ENCODE data around the gene FRYL.
"Not testable (repeated sequence)": the region's sequence is repeated elsewhere in the genome, so short reads cannot be mapped to it uniquely, and the experiment has no call there.

The FRYL gene

DNA sequence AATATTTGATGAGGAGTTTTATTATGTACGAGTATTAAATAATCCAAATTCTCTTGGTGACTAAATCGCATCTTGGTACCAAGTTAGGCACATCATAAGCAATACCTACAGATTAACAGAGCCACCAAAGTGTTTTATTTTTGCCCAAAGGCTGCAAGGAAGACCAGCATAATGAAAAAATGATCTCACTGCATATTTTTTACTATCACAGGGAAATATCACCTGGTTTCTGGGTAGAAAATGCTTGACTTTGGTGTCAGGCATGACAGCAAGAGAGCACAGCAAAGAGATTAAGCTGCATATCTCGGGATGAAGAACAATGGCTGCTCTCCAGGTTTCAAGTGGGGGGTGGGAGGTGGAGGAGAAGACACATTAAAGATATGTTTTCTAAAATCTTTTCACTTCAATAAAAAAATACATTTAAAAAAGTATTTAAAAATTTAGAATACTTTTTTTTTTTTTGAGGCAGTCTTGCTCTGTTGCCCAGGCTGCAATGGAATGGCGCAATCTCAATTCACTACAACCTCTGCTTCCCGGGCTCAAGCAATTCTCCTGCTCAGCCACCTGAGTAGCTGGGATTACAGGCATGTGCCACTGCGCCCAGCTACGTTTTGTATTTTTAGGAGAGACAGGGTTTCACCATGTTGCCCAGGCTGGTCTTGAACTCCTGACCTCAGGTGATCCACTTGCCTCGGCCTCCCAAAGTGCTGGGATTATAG lies 86.1 kb downstream of the FRYL start:
- no peak for DNase-seq

DNA sequence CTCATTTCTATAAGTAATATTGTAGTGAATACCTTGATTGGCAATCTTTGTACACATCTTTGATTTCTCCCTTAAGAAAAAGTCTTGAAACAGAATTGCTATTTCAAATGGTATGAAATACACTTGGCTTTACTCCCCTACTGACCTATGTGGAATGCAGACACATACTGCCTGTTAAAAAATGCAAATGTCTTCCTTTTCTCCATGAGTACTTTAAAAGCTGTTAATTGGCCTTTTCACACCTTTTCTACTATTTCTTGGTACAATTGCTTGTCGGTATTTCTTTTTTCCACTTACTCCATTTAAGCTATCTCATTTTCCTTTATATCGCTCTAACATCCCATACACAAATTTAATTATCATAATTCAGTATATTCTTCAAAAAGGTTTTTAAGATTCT lies 87.2 kb downstream of the FRYL start:
- DNase-seq = no peak

DNA sequence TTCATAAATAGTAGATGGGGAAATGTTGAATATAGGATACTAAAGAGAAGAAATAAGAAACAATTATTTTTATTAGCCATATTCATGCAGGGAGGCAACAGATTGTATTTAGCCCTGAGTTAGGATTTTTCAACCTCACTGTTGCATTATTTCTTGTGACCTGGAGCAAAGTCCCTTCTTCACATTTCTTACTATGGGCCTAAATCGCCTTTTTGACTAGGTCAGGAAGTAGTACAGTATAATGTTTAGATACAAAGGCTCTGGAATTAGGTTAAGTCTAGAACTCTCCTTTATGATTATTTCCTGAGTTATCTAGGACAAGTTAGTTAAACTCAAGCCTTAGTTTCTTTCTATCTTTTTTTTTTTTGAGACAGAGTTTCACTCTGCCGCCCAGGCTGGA lies 88.0 kb downstream of the FRYL start:
- DNase-seq = no peak

DNA sequence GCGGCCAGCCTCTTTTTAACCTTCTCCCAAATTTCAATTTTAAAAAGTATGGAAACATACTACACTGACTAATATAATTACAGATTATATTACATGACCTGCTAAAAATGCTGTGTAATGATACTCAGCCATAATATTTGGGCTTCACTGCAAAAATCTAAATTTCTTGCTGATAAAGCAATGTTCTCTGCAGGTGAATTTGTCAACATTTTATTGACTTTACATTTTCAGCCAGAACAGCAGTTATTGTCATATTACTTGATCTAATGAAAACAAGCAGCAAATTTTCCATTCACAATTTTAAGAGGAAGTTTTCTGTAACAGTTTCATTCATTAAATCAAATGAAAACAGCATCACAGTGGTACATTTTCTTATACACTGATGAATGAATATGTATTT lies 91.1 kb downstream of the FRYL start:
- DNase-seq = no peak

DNA sequence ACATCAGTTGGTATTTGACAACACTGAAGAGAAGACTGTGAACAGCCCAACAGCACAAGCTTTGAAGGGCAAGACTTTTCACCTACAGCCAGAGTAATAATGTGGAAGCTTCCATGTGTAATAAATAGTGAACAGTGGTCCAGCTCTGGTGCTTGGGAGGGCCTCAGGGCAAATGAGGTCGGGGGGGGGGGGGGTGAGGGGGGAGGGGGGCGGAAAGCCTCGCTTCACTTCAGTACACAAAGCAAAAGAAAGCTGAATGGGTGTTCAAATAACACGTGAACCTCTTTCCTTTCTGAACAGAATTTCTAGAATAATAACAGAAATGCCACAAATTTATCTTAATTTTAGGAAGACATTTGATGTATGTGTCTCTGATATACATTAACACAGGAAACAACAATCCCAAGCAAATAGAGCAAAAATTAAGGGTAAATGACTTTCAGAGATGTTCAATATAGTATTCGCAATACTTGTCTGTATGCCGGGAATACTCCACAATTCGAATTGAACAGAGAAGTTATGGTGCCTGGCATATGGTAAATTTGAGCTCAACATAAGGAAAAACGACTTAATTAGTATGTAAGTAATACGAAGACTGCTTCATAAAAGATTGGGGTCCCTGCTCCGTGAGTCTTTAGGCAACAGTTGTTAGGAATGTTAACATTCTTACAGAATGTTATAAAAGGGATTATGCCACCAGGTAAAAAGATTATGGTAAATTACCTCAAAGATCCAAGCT lies 92.6 kb downstream of the FRYL start:
- DNase-seq = no peak

DNA sequence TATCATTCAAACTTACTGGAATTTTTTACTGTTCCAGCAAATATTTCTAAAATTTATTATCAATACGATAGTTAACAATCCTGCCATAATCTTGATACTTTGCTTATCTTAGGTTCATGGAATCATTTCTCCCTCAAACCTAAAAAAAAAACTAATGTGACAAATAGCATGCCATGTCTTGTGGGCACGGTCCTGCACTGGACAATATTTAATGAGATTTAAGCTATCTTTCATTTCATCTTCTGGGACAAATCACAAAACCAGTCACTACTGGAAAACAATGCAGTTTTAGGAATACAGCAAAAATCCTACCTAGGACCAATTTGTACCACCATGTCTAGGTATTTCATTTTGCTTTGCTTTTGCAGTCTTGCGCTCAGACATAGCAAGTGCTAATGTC lies 93.7 kb downstream of the FRYL start:
- DNase-seq = no peak

DNA sequence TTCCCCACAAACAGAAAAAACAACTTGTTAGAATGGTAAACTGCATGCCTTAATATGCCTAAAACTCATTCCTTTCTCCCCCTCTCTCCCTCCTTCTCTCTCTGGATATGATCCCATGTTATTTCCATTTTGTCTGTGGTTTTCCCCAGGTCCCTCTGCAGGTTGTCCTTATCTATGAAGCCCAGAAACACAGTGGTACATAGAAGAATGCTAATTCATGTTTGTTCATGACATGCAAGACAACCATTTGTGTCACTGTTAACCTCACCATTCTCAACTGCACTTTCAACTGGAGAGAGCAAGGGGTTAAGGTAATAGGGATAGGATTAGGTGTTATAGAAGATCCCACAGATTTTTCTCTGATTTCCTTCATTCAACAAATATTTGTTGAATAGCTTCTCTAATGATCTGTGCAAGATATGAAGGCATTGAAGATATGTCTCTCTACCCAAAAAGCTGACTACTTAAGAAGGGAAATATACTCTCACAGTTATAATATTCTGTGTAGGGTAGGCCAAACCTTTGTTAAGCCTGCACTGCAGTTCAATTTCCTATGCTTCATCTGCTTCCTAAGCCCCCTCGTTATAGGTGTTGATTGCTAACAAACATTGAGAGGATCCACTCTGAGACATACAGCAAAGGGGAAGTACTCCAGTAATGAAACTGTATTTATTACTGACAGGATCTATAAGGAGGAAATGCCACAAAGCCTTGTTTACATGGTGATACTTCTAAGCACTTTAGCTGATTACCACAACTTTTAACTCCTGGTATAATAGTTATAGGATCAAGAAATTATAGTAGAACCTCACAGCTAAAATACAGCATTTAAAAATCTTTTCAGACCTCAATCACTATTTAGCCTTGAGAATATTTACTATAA lies 96.1 kb downstream of the FRYL start:
- no peak for DNase-seq

DNA sequence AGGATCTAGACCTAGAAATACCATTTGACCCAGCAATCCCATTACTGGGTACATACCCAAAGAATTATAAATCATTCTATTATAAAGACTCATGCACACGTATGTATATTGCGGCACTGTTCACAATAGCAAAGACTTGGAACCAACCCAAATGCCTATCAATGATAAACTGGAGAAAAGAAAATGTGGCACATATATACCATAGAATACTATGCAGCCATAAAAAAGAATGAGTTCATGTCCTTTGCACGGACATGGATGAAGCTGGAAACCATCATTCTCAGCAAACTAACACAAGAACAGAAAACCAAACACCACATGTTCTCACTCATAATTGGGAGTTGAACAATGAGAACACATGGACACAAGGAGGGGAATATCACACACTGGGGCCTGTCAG lies 97.2 kb downstream of the FRYL start:
- DNase-seq = not testable (repeated sequence)

DNA sequence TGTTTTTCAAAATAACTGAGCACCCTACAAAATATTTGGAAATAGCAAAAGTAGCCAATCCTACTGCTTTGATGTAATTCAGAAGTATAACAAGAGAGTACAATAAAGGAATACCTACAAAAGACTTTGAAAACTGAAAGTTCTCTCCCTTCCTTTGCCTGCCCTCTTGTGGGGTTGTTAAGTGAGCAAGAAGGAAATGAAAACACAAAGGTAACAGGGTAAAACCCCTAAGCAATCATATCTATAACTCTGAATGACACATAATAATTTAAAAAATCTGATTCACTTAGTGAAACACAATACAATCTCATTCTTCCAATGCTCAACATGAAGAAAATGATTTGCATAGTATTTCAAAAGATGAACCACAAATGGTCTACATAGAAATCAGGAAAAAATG lies 98.2 kb downstream of the FRYL start:
- DNase-seq = no peak

DNA sequence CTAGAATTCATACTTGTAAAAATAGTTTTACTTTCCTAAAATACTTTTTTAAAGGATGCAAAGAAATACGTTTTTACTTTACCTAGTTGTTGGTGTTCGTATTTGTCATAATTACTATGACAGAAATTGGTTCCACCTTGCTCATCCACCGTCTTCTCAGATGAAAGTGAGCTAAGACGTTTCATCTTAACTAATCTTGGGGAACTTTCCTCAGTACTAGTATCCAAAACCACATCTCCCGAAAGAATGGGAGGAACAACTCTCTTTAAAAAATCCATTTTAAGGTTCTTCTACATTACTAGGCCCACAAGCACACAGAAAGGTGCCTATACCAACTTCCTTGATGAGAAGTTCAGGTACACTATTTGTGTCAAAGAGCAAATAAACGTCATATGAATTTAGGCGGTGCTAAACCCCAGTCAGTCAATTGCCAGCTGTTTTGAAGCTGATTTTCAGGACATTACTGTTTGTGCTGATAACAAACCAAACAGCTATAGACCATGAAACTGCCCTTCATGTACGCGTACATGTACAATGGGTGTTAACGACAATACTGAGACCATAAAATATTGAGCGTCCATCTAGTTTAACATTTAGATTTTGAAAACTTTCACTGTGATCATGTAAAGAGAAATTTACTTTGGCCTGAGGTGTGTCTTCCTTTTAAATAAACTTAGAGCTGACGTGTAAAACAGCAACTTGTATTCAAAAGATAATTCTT lies 99.1 kb downstream of the FRYL start:
- DNase-seq = no peak

DNA sequence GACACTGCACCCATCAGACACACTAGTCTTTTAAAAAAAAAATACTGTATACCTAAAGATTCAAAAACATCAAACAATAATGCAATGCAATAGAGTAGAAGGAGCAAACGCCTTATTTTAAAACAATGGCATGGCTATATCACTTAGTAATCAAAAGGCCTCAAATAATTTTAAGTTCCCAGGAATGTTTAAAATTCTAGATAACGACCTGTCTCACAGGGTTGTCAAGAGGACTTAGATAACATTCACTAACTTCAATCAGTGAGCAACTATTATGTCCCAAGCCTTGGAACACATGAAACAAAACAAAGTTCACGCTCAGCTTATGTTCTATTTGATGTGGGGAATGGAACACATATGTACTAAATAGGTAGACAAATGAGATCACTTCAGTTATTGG lies 106.5 kb downstream of the FRYL start:
- DNase-seq = no peak

DNA sequence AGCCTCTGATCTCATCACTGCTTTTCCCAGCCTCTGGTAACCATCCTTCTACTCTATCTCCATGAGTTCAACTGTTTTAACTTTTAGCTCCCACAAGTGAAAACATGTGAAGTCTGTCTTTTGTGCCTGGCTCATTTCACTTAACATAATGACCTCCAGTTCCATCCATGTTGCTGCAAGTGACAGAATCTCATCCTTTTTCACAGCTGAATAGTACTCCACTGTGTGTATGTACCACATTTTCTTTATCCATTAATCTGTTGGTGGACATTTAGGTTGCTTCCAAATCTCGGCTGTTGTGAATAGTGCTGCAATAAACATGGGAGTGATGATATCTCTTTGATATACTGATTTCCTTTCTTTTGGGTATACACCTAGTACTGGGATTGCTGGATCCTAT lies 109.5 kb downstream of the FRYL start:
- DNase-seq = no peak

DNA sequence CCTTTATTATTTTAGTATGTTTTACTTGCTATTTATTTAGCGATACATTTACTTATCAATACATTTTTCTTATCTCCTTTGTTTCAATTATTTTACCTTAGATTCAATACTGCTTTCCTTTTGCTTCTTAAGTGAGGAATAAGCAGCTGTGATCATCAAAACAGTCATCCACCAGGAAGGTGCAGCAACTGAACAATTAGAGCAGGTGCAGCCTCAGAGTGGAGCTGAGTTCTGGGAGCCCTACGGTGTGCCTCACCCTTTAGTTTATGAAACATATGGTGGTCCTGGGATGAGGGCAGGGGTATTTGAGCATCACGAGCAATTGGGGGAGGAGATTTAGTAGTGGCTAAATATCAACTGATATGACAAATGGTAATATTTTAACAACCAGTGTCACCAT lies 111.0 kb downstream of the FRYL start:
- DNase-seq = no peak

DNA sequence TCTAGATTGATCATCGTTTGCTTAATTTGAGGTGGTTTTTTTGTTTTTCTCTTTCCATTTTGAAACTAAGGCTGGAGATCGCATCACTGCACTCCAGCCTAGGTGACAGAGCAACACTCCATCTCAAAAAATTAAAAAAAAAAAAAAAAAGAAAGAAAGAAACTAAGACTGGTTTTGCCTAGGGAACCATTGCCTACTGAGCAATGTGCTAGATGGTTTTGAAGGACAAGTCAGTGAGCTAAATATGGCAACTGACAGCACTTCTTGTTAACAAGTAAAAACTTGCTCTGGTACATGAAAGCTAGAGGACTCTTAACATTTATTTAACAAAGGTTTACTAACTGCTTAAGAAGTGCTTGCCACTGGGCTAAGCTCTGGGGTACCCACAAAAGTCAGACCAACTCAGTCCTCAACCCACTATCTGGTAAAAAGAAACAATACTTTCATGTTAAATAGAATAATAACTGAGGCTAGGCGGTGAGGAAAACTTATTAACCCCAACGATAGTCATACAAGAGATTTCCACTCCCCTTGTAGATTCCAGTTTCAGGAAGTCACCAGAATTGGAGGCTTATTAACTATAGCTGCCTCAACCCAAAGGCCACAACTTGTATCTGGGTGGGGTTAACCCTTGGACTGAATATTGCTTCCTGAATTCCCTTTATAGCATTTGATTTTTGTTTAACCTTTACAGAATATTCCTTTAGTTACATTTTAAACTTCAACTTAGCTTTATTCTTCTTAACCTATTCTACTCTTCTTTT lies 111.6 kb downstream of the FRYL start:
- DNase-seq = no peak

DNA sequence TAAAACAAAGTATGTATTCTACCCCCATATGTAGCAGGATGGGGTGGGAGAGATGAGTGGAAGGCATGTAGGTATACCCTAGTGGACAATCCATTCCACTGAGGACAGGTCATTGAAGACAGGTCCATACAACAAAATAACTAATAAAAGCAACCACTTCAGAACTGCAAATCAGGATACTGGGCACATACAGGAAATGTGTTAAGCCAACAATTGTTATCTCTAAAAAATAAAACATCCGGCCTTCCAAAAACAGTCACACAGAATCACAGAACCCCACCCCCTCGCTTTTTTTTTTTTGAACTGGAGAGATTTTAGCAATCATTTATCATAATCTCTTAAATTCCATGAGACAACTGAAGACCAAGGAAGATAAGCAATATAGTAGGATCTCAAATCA lies 112.9 kb downstream of the FRYL start:
- DNase-seq = no peak

DNA sequence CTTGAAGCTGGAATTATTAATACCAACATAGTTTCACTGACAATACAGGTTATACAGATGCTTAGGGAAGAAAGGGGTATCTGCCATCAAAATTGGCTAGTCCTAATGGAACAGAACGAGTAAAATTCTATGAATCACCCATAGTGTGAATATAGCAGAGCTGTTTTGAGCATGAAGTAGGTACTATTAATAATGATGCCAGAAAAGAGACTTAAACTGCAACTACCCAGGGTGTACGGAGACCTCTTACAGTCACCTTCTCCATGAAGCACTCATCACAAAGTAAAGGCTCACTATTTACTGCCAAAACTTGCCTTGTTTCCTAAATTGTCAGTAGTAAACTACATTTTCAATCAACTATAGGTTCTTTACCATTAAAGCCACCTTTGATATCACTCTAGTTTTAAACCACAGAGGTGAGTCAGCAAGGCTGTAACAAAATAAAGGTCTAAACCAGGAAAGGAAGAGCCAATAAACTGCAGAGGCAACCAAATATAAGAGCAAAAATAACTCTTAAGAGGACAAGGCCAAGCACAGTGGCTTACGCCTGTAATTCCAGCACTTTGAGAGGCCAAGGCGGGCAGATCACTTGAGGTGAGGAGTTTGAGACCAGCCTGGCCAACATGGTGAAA lies 114.4 kb downstream of the FRYL start:
- DNase-seq = no peak

DNA sequence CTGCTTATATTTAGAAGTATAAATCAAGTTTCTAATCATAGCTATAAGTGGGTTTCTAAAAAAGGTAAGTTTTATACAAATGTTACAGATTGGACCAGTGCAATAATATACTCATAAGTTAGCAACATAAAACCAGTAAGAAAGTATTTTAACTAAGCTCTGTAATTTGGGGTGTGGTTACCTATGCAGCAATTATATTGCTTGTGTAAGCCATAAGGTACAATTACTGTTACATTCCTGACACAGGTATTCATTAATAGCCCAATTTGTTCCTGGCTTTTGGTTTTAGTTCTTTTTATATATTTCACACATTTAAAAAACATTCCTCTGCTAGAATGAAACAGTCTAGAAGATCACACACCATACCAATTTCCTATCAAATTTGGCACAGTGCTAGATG lies 115.1 kb downstream of the FRYL start:
- DNase-seq = no peak

DNA sequence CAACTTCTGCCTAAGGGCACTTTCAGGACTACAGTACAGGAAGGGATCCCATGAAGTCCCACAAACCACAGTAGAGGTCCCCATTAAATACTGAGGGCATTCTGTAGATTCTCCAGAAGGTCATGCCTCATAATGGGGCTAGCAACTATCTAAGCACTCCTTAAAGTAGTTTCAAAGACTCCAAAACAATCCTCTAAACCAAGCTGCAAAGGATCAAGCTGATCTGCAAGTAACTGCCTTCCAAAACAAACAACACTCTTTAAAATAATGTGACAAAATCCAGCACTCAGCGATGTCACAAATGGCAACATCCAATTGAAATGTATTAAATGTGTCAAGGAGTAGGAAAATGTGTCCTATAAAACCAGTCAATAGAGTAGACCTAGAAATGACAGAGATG lies 118.7 kb downstream of the FRYL start:
- no peak for DNase-seq

DNA sequence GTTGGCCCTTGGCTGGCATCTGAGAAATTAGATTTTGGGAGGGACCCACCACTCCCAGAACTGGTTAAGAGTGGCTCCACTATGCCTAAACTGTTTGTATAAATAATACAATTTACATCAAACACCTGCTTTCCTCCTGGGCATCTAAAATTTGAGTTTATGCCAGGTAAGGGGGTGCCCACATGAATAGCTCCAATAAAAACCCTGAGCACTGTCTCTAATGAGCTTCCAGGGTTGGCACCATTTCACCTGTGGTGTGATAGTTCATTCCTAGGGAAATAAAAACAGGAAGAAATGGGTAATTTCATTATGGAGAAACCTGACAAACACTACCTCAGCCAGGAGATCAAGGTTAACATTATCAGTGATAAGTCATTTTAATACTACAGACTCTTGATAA lies 119.7 kb downstream of the FRYL start:
- no peak for DNase-seq

DNA sequence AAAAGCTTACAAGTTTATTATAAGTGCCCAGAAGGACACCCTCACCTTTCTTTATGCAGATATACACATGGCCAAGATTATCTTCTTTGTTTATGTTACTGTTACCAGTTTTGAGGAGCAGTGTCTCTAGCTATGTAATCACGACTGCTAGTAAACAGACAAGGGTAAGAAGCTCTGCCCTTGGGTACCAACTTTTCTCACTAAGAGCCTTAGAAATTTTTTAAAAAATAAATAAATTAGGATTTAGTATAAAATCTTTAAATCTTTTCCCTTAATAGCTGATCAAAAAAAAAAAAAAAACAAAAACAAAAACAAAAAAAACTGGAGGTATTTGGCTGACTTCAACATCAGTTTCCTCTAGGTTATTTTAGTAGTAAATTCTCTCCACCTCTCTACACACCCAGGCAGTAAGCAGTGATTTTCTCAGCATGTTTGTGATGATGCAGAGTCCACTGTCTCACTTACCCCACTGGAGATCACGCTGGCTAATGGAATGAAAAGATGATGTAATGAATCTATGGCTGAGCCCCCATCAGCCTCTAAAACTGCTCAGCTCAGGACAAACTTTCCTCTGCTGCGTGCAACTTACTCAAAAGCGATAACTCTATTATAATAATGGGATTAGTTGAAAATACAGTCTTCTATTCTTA lies 125.9 kb downstream of the FRYL start:
- DNase-seq = no peak
